K562 (cell line): ENCODE measurements around the gene PPP1R12B. TPM values are rescaled to one million over a fixed set of nuclear protein-coding genes. Genes with fewer than 3 reads are reported as not detected.

ENCODE experiments used
- ATAC-seq: fragments of 200-7000 bp; cut with Tn5 transposase; 3 replicates; pipeline ENCODE4 v1.9.1; 2020; ENCODE audit warnings: moderate library complexity
- BruUV-seq: library from RNA; stranded (reverse); fragments of 400-500 nt; replicated peaks from 2 replicates; lab custom pipeline; 2021; lab: Mats Ljungman, UMichigan
- CTCF ChIA-PET: fragments of 300-600 bp; formaldehyde crosslinking; extraction: SDS; loops from one replicate; lab custom pipeline; 2021; ENCODE audit warnings: low intra/inter-chr PET ratio; lab: Yijun Ruan, JAX
- POLR2A ChIA-PET: fragments of 300-600, 350-650 bp; sonication (Branson Sonifier 250); formaldehyde crosslinking; extraction: SDS; loops from one replicate; lab custom pipeline; 2021; ENCODE audit warnings: antibody characterized with exemption, inconsistent platforms; lab: Yijun Ruan, JAX
- DNase-seq, 4 experiments: peaks; one replicate each; pipeline versions ENCODE4 v3.0.0 to v3.0.0-alpha.2; 2011 to 2018; ENCODE audit warnings: low spot score in 3 of 4, mixed read lengths in 3 of 4; ENCODE audit errors: extremely low read depth in 1 of 4
- FAIRE-seq: peaks from 2 replicates; lab custom pipeline; 2011; peaks lifted over from hg19 to GRCh38; lab: Jason Lieb, UNC
- H2AFZ ChIP-seq: 2 replicates; pipeline ENCODE4 v1.6.0; 2011; ENCODE audit warnings: low read depth, low read length, control low read depth, inconsistent platforms
- H3K27ac ChIP-seq: fragments of 200-600 bp; 3 replicates; pipeline ENCODE4 v1.8.0; 2011; ENCODE audit warnings: low read depth, mild to moderate bottlenecking, control low read depth, inconsistent platforms, low read length, moderate library complexity, mixed read lengths; ENCODE audit errors: extremely low read depth
- H3K27me3 ChIP-seq, 2 experiments: fragments of 300-600 bp in 1 of 2; 2 replicates in 1 of 2; 3 replicates in 1 of 2; pipeline versions ENCODE4 v1.6.0 to v1.8.0; 2011; ENCODE audit warnings: inconsistent platforms in 2 of 2, low read length in 2 of 2, mild to moderate bottlenecking in 1 of 2, mixed read lengths in 1 of 2, moderate library complexity in 1 of 2; ENCODE audit not compliant: control insufficient read depth in 2 of 2, insufficient read depth in 2 of 2
- H3K36me3 ChIP-seq: fragments of 300-600 bp; 3 replicates; pipeline ENCODE4 v1.8.0; 2011; ENCODE audit warnings: mild to moderate bottlenecking, low read length, inconsistent platforms; ENCODE audit not compliant: control insufficient read depth, insufficient read depth
- H3K4me1 ChIP-seq, 2 experiments: fragments of 200-600 bp in 1 of 2; replicated peaks in 1 of 2; 2 replicates in 1 of 2; 3 replicates in 1 of 2; pipeline versions ENCODE4 v1.5.1 to v1.8.0; 2011; ENCODE audit warnings: inconsistent platforms in 2 of 2, low read length in 2 of 2, mild to moderate bottlenecking in 1 of 2, mixed read lengths in 1 of 2, moderate library complexity in 1 of 2; ENCODE audit not compliant: control insufficient read depth in 2 of 2, insufficient read depth in 2 of 2
- H3K4me2 ChIP-seq: 2 replicates; pipeline ENCODE4 v1.6.1; 2011; ENCODE audit warnings: low read length, control low read depth, inconsistent platforms, mixed read lengths; ENCODE audit not compliant: insufficient read depth
- H3K4me3 ChIP-seq: fragments of 200-600 bp; sonication (generic), shearing (Covaris generic); 2 replicates; pipeline ENCODE4 v1.5.1; 2016; ENCODE audit warnings: control low read depth, inconsistent platforms
- H3K79me2 ChIP-seq: fragments of 200-600 bp; 3 replicates; pipeline ENCODE4 v1.8.0; 2011; ENCODE audit warnings: low read length, inconsistent platforms; ENCODE audit not compliant: control insufficient read depth, insufficient read depth
- H3K9ac ChIP-seq, 2 experiments: 2 replicates each; pipeline versions ENCODE4 v1.6.0 to v1.6.1; 2011; ENCODE audit warnings: low read depth in 2 of 2, low read length in 2 of 2, control low read depth in 1 of 2, inconsistent platforms in 1 of 2, mild to moderate bottlenecking in 1 of 2, mixed read lengths in 1 of 2; ENCODE audit not compliant: insufficient read depth in 1 of 2
- H3K9me1 ChIP-seq: one replicate; pipeline ENCODE4 v1.6.0; 2011; ENCODE audit warnings: inconsistent platforms, mild to moderate bottlenecking, low read length, moderate library complexity; ENCODE audit not compliant: control insufficient read depth, insufficient read depth
- H3K9me3 ChIP-seq: replicated peaks from 2 replicates; pipeline ENCODE4 v1.5.1; 2011; ENCODE audit warnings: low read depth, low read length, inconsistent platforms; ENCODE audit not compliant: control insufficient read depth, insufficient read depth
- H4K20me1 ChIP-seq: replicated peaks from 2 replicates; pipeline ENCODE4 v1.6.1; 2011; ENCODE audit warnings: low read length, inconsistent platforms, mixed read lengths; ENCODE audit not compliant: control insufficient read depth, insufficient read depth
- ARID1B ChIP-seq: fragments of 450-650 bp; IDR thresholded peaks from 2 replicates; pipeline ENCODE4 v1.6.1; 2016; ENCODE audit warnings: antibody characterized with exemption, mild to moderate bottlenecking, inconsistent platforms
- CBFA2T2 ChIP-seq: fragments of 450-650 bp; conservative IDR thresholded peaks from 2 replicates; pipeline ENCODE4 v1.6.1; 2017; ENCODE audit warnings: mild to moderate bottlenecking
- CHD1 ChIP-seq: fragments of 200-600 bp; sonication (generic); IDR thresholded peaks from one replicate; pipeline ENCODE4 v1.6.1; 2012; ENCODE audit warnings: mild to moderate bottlenecking, moderate library complexity, low read length, inconsistent platforms
- CREB1 ChIP-seq, 2 experiments: sonication (generic) in 1 of 2; formaldehyde crosslinking in 1 of 2; IDR thresholded peaks; 2 replicates each; pipeline versions ENCODE4 v1.6.1 to v1.8.0; 2012 to 2022; ENCODE audit warnings: inconsistent platforms in 1 of 2, mild to moderate bottlenecking in 1 of 2, missing genetic modification reagents in 1 of 2, moderate library complexity in 1 of 2
- EP300 ChIP-seq: IDR thresholded peaks from 2 replicates; pipeline ENCODE4 v1.6.1; 2012; ENCODE audit warnings: low read length, improper control_type of control experiment
- GATA2 ChIP-seq: sonication (generic); formaldehyde crosslinking; IDR thresholded peaks from 2 replicates; pipeline ENCODE4 v1.4.0; 2020; ENCODE audit warnings: mild to moderate bottlenecking, missing genetic modification reagents
- HNRNPH1 ChIP-seq: fragments of 200-400 bp; formaldehyde crosslinking; optimal IDR thresholded peaks from 2 replicates; pipeline ENCODE3; 2017; ENCODE audit warnings: low read depth, mild to moderate bottlenecking, low read length, moderate library complexity
- KDM1A ChIP-seq, 2 experiments: fragments of 450-650 bp; IDR thresholded peaks; 2 replicates each; pipeline ENCODE4 v1.6.1; 2016; ENCODE audit warnings: mild to moderate bottlenecking in 2 of 2
- NFIX ChIP-seq: fragments of 250-450 bp; sonication (Bioruptor Pico); IDR thresholded peaks from 2 replicates; pipeline ENCODE4 v1.4.0; 2020; ENCODE audit warnings: low read depth, mild to moderate bottlenecking, moderate library complexity
- NR4A1 ChIP-seq, 2 experiments: fragments of 250-450 bp in 1 of 2; fragments of 450-650 bp in 1 of 2; sonication (Bioruptor Pico) in 1 of 2; IDR thresholded peaks; 2 replicates each; pipeline versions ENCODE4 v1.4.0 to v1.6.1; 2016 to 2020; ENCODE audit warnings: mild to moderate bottlenecking in 2 of 2, missing compliant biosample characterization in 1 of 2, missing genetic modification characterization in 1 of 2, moderate library complexity in 1 of 2
- PRDM10 ChIP-seq: fragments of 450-650 bp; IDR thresholded peaks from 2 replicates; pipeline ENCODE4 v1.6.1; 2018; ENCODE audit not compliant: partially characterized antibody
- RCOR1 ChIP-seq, 2 experiments: IDR thresholded peaks; 2 replicates each; pipeline ENCODE4 v1.6.1; 2012; ENCODE audit warnings: low read depth in 2 of 2, low read length in 2 of 2, borderline replicate concordance in 1 of 2, improper control_type of control experiment in 1 of 2
- TCF3 ChIP-seq: sonication (generic); formaldehyde crosslinking; IDR thresholded peaks from 2 replicates; pipeline ENCODE4 v1.4.0; 2020; ENCODE audit warnings: mild to moderate bottlenecking, missing genetic modification reagents
- TFE3 ChIP-seq: fragments of 450-650 bp; formaldehyde crosslinking; IDR thresholded peaks from 2 replicates; pipeline ENCODE4 v1.4.0; 2020; ENCODE audit warnings: mild to moderate bottlenecking, mixed read lengths
- XRCC4 ChIP-seq: IDR thresholded peaks from one replicate; pipeline ENCODE4 v1.6.1; 2011; ENCODE audit not compliant: insufficient read depth, insufficient read length; ENCODE audit errors: extremely low read depth
- ZFP30 ChIP-seq: fragments of 250-450 bp; sonication (Bioruptor Pico); IDR thresholded peaks from 2 replicates; pipeline ENCODE4 v1.8.0; 2022; ENCODE audit warnings: moderate library complexity, mild to moderate bottlenecking, inconsistent platforms, borderline replicate concordance
- ZFX ChIP-seq: sonication (generic); formaldehyde crosslinking; IDR thresholded peaks from 2 replicates; pipeline ENCODE4 v1.8.0; 2022; ENCODE audit warnings: mild to moderate bottlenecking, missing genetic modification reagents, moderate library complexity
- ZNF41 ChIP-seq: fragments of 250-450 bp; sonication (Bioruptor Pico); conservative IDR thresholded peaks from 2 replicates; pipeline ENCODE4 v1.4.0; 2020; ENCODE audit warnings: mild to moderate bottlenecking
- WGBS: fragments of 100-300 bp; shearing (Covaris generic); methylation state at CpG from one replicate; pipeline ENCODE4 v1.1.6; 2016; ENCODE audit warnings: low coverage, mixed read lengths; ENCODE audit not compliant: insufficient coverage; ENCODE audit errors: missing lambda C conversion rate; 5-methylcytosine and 5-hydroxymethylcytosine counted together
- in situ Hi-C: fragments of 300-500 bp; cut with MboI; formaldehyde crosslinking; loops from 4 replicates; pipeline ENCODE4 v1.15.0; 2018; ENCODE audit warnings: inconsistent platforms, mixed read lengths
- intact Hi-C: fragments of 100-400 bp; cut with micrococcal nuclease; formaldehyde crosslinking; loops from 2 replicates; pipeline ENCODE4 v1.14.2; 2022
- polyA plus RNA-seq, 8 experiments: library from polyadenylated mRNA; depleted of rRNA in 4 of 8; stranded (reverse) in 5 of 8; unstranded in 3 of 8; fragments of >200 nt; fragmentation: Nextera tagmentation in 2 of 8; fragmentation: Illumina TruSeq in 1 of 8; extraction: Ambion mirVana in 2 of 8; extraction: Trizol in 1 of 8; gene quantifications; 2 replicates each; pipeline versions ENCODE4 v1.2.1 to v1.2.3, GENCODE V29; 2011 to 2014; ENCODE audit warnings: inconsistent platforms in 1 of 8, missing spikeins in 1 of 8
- total RNA-seq, 7 experiments: library from RNA; depleted of rRNA in 6 of 7; stranded (reverse); fragments of >200 nt in 6 of 7; fragmentation: Illumina TruSeq in 2 of 7; extraction: Trizol in 2 of 7; gene quantifications; 2 replicates each; pipeline versions ENCODE4 v1.2.1 to v1.2.3, GENCODE V29; 2011 to 2021; ENCODE audit warnings: low replicate concordance in 1 of 7

PPP1R12B gene
- total and polyA plus RNA-seq, 9 of the 15 experiments (the other 6 are each of a cell fraction or from before 2014, with no cell fraction given): 0.73 to 16.9 (median 13.6) TPM

DNA sequence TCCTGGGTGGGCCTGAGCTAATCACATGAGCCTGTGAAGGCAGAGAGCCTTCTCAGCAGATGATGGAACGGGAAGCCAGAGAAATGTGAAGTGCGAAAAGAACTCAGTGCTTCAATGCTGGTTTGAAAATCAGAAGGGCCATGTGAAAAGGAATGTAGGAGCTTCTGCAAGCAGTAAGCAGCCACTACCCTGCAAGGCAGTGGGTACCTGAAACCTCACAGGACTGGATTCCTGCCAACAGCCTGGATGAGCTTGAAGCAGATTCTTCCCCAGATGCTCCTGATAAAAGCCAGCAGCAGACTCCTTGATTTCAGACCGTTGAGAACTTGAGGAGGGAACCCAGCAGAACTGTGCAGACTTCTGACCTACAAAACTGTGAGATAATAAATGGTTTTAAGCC, 203.2 kb downstream of the PPP1R12B start:
- no peaks in the 10 kb centered on the region for H3K9me1 ChIP-seq
- ChIA-PET CTCF (no interaction called here), POLR2A (interaction anchor here (0.6 kb wide), 1 partner anchor 226 kb away, joined by 3 read pairs; no protein-coding TSS in a partner anchor)
- H2AFZ ChIP-seq: no peak overlapping the region
- H3K4me2 ChIP-seq: no peak overlapping the region
- H3K4me1 ChIP-seq: peaks cover 7 to 40% of the 10 kb centered on the region in 2 experiments; a peak in 4 of 5 replicates
- DNase-seq (peak; percentile 29 to 86 (median 40)), ATAC-seq (0 out of 3 replicates have a peak, but pooled peaks have one; percentile 4), FAIRE-seq (no peak)
- in situ Hi-C loops (no loop called here), intact Hi-C loops (loop anchor here (2.0 kb wide), 1 partner anchor 19 kb away; no protein-coding TSS in a partner anchor)
- H3K36me3 ChIP-seq: peaks cover 3% of the 10 kb centered on the region; the same call in 1 of the 3 replicates
- no peak overlapping the region for H3K4me3 ChIP-seq
- no peaks in the 10 kb centered on the region for H4K20me1 ChIP-seq
- no TSS peak for BruUV-seq
- no peaks in the 10 kb centered on the region for H3K79me2 ChIP-seq
- H3K27ac ChIP-seq: peak overlapping the region; percentile 12; the same call in 1 of the 3 replicates
- WGBS: 19% methylated on average over 3 of the region's 3 CpGs
- no peak overlapping the region for H3K9ac ChIP-seq
- no peaks in the 10 kb centered on the region for H3K27me3 ChIP-seq
- no peaks in the 10 kb centered on the region for H3K9me3 ChIP-seq
- TF ChIP-seq CHD1 (no peak), RCOR1 (IDR thresholded peaks at IDR 0.05; ENCODE audit: borderline replicate concordance in 1 of 2, low read depth in 2 of 2, low read length in 2 of 2) (peak in 1 of 2 experiments; percentile 89; a peak in 3 of 4 replicates), CREB1 (IDR thresholded peaks at IDR 0.05) (no peak), CREB1 (CRISPR knock-in tag; IDR thresholded peaks at IDR 0.05) (no peak), CBFA2T2 (peak; percentile 37; the same call in 1 of the 2 replicates), TCF3 (peak; percentile 40; the same call in 1 of the 2 replicates), NFIX (no peak), TFE3 (CRISPR knock-in tag) (no peak), ZFP30 (CRISPR knock-in tag) (no peak), NR4A1 (CRISPR knock-in tag; IDR thresholded peaks at IDR 0.05) (no peak), NR4A1 (tag; IDR thresholded peaks at IDR 0.05) (no peak), EP300 (0 out of 2 replicates have a peak, but pooled peaks have one; percentile 33), PRDM10 (no peak), ZNF41 (no peak), HNRNPH1 (no peak), ARID1B (peak; percentile 46), XRCC4 (no peak), GATA2 (CRISPR knock-in tag) (peak; percentile 44), ZFX (CRISPR knock-in tag) (no peak), KDM1A (IDR thresholded peaks at IDR 0.05) (peak; percentile 69 to 77; a peak in 3 of 4 replicates)
